HG03108 (cell line): ENCODE results near the gene DAAM2.

ENCODE experiments used
- ATAC-seq: cut with Tn5 transposase; IDR thresholded peaks from one replicate; pipeline ENCODE4 v1.9.1; 2021; ENCODE audit warnings: moderate library complexity; ENCODE audit not compliant: unreplicated experiment

Gene DAAM2

GRCh38 chr6:39843305-39844020 is 51.3 kb downstream of the DAAM2 start:
- ATAC-seq = no peak

DNA sequence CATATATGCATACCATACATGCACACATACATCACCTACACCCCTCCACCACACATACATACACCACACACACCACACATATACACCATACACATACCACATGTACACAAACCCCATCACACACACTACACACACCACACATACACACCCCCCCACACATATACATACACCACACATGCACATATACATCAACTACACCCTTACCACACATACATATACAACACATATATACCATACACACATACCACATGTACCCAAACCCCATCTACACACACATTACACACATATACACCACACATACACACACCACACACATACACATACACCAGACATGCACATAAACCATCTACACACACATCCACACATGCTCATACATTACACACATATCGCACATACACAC is 52.7 kb downstream of the DAAM2 start:
- ATAC-seq = no peak

DNA sequence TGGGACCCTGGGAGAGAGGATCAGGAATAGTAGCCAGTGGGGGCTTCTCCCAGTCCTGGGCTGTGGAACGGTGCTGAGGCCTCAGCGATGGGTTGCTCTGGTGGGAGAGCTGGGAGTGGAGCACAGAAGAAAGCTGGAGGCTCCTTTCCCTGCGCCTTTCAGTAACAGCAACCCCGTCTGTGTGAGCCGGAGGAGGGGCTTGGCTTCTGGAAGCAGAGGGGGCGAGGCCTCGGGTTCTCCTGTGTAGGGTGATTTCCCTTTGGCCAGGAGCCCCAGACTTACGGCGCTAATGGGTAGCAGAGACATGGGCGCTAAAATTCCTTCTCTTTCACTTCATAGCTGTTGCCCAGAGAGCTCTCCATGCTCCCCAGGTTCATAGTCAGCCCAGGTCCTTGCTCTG is 55.0 kb downstream of the DAAM2 start:
- ATAC-seq = no peak

GRCh38 chr6:39848171-39848570 is 56.0 kb downstream of the DAAM2 start:
- no peak for ATAC-seq

- ATAC-seq = no peak
Measured at GRCh38 chr6:39849228-39849627, 57.1 kb downstream of the DAAM2 start.

DNA sequence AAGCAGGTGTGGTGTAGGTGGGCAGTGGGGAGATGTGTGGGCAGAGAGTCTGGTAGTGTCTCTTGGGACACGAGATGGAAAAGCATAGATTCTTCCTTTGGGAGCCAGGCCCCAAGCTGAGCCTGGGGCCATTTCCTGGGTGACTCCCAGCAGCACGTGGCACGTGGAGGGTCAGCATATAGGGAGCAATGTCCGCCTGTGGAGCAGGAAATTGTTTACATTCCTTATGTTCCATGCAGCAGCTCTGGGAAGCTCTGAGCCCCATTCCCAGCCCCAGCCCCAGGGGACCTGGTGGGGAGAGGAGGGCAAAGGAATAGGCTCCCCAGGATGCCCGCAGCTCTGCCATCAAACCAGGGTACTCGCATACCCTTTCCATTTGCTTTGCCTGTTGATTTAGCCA is 57.6 kb downstream of the DAAM2 start:
- ATAC-seq = no peak

GRCh38 chr6:39850736-39851297 is 58.6 kb downstream of the DAAM2 start:
- no peak for ATAC-seq

- no peak for ATAC-seq
Measured at GRCh38 chr6:39851331-39851730, 59.2 kb downstream of the DAAM2 start.

GRCh38 chr6:39852324-39852723 is 60.1 kb downstream of the DAAM2 start:
- ATAC-seq = no peak

- ATAC-seq = no peak
Measured at GRCh38 chr6:39853604-39854003, 61.4 kb downstream of the DAAM2 start.

DNA sequence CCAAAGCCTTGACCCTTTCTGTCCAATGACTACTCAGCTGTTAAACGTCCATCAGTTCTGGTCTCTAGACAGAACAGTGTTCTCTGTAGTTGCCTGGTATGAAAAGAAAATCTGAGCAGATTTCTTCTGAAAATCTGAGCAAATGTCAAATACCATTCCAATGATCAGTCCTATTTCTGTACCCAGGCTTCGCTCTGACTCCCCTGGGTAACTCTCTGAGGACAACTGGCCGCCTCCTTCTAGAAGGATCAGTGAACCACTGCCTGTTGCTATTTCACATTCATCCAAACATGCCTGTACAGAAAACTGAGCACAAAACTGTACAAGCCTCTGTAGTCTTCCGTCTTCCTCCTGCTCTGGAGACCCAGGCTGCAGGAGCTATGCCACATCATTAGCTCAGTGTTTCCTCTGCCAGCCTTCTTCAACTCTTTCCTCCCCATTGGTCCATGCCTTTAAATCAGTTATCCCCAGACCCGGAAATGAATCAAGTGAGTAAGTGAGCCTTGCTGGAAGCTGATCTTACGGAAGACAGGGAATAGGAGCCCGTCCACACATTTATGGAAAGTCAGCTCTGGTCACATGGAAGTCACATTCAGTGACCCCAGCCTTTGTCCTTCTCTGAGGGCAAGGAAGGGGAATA is 63.3 kb downstream of the DAAM2 start:
- no peak for ATAC-seq

GRCh38 chr6:39859025-39859424 is 66.8 kb downstream of the DAAM2 start:
- no peak for ATAC-seq

GRCh38 chr6:39861663-39862062 is 69.5 kb downstream of the DAAM2 start:
- ATAC-seq = no peak

- ATAC-seq = no peak
Measured at GRCh38 chr6:39865011-39865888, 73.1 kb downstream of the DAAM2 start.

- ATAC-seq = no peak
Measured at GRCh38 chr6:39867592-39867991, 75.4 kb downstream of the DAAM2 start.

- no peak for ATAC-seq
Measured at GRCh38 chr6:39870950-39871349, 78.8 kb downstream of the DAAM2 start.

DNA sequence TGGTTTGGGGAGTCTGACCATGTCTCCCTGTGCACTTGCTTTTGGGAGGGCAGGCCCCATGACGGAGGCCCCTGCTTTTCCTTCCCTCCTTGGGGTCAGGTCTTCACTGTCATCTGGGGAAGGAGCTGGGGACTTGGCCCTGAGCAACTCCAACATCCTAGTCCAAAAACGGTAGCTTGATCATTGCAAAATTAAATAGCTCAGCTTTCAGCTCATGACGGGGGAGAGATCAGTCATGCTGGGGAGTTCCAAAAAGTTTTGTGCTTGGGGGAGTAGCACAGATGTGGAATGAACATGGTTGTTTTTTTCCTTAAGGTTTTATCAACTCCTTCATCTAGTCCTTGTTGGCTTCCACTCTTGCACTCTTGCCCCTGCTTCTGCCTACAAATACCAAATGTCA is 81.3 kb downstream of the DAAM2 start:
- ATAC-seq = no peak

- no peak for ATAC-seq
Measured at GRCh38 chr6:39876111-39876510, 83.9 kb downstream of the DAAM2 start.

- no peak for ATAC-seq
Measured at GRCh38 chr6:39876826-39877225, 84.7 kb downstream of the DAAM2 start.

DNA sequence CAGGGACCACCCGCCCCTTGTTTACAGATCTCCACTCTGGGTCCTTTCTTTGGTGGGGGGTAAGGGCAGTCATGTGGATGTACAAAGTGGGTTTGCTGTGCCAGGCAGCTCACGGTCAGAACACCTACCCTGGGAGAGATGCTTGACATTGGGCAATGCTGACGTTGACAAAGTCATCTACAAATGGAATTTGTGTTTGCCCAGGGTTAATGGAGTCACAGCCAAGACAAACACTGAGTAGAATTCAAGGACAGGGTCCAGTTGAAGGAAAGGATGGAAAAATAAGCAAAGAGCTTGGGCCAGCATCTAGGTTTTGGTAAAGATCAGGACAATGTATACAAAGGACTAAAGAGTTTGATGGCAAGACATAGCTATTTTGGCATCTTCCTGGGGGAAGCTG is 87.4 kb downstream of the DAAM2 start:
- ATAC-seq = no peak

- ATAC-seq = no peak
Measured at GRCh38 chr6:39880594-39880993, 88.4 kb downstream of the DAAM2 start.
